GM12872 (cell line): Measurements from ENCODE around the gene RNF224.

Experiments
- TF ChIP-seq, protein P1 (sequence below): IDR thresholded peaks from 3 replicates; pipeline ENCODE4 v1.5.1; 2011; ENCODE audit warnings: low read depth, mild to moderate bottlenecking, low read length, moderate library complexity; ENCODE audit not compliant: insufficient read depth

RNF224 gene

DNA sequence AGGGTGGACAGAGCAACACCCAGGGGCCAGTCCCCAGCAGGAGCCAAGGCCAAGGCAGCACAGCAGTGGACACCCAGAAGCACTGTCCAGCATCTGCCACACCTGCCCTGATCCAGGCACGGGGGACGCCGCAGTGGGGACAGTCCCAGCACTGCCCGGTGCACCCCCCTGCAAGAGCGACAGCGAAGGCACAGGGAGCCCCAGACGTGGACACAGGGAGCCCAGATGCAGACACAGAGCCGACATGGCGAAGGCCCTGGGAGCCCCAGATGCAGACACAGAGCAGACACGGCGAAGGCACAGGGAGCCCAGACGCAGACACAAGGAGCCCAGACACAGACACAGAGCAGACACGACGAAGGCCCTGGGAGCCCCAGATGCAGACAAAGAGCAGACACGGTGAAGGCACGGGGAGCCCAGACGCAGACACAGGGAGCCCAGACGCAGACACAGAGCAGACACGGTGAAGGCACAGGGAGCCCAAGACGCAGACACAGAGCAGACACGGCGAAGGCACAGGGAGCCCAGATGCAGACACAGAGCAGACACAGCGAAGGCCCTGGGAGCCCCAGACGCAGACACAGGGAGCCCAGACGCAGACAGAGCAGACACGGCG, 43.2 kb upstream of the RNF224 start:
- TF ChIP-seq, protein P1, sequence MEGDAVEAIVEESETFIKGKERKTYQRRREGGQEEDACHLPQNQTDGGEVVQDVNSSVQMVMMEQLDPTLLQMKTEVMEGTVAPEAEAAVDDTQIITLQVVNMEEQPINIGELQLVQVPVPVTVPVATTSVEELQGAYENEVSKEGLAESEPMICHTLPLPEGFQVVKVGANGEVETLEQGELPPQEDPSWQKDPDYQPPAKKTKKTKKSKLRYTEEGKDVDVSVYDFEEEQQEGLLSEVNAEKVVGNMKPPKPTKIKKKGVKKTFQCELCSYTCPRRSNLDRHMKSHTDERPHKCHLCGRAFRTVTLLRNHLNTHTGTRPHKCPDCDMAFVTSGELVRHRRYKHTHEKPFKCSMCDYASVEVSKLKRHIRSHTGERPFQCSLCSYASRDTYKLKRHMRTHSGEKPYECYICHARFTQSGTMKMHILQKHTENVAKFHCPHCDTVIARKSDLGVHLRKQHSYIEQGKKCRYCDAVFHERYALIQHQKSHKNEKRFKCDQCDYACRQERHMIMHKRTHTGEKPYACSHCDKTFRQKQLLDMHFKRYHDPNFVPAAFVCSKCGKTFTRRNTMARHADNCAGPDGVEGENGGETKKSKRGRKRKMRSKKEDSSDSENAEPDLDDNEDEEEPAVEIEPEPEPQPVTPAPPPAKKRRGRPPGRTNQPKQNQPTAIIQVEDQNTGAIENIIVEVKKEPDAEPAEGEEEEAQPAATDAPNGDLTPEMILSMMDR = no peak

DNA sequence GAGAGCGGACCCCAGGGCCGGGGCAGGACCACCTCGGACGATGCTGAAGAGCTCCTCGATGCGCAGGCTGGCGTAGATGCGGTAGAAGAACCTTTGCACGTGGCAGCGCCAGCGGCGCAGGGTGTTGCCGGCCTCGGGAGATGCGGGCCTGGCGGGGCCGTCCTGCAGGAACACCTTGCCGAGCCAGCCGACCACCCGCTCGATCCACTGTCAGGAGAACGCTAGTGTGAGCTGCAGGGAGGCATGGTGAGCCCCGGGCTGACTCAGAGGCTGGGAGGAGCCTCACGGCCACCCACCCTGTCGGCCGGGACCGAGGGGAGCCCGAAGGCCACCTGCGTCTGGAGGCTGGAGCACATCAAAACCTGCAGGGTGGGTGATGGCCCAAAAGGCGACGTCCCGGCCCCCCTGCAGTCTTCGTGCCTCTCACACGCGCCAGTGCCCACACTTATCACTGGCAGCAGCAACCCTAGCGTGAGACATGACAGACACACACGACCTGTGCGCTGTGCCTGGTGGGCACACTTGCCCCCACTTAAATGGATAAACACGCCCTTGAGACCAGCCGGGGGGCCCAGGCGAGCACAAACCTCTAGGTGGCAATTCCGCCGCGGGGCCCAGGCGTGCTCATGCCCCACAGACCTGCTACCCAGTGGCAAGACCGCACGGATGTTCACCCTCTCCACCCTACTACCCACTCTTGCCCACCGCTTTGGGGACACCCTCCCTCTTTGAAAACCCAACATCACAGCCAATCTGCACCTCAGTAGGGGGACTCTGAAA, 42.2 kb upstream of the RNF224 start:
- TF ChIP-seq, protein P1 = no peak

GRCh38 chr9:137185921-137186320, 41.4 kb upstream of the RNF224 start:
- TF ChIP-seq, protein P1 = no peak

GRCh38 chr9:137186385-137186784, 40.9 kb upstream of the RNF224 start:
- TF ChIP-seq, protein P1 = no peak

GRCh38 chr9:137187386-137187785, 39.9 kb upstream of the RNF224 start:
- TF ChIP-seq, protein P1 = no peak

- TF ChIP-seq, protein P1 = no peak
Measured at GRCh38 chr9:137188086-137188489, 39.2 kb upstream of the RNF224 start.

DNA sequence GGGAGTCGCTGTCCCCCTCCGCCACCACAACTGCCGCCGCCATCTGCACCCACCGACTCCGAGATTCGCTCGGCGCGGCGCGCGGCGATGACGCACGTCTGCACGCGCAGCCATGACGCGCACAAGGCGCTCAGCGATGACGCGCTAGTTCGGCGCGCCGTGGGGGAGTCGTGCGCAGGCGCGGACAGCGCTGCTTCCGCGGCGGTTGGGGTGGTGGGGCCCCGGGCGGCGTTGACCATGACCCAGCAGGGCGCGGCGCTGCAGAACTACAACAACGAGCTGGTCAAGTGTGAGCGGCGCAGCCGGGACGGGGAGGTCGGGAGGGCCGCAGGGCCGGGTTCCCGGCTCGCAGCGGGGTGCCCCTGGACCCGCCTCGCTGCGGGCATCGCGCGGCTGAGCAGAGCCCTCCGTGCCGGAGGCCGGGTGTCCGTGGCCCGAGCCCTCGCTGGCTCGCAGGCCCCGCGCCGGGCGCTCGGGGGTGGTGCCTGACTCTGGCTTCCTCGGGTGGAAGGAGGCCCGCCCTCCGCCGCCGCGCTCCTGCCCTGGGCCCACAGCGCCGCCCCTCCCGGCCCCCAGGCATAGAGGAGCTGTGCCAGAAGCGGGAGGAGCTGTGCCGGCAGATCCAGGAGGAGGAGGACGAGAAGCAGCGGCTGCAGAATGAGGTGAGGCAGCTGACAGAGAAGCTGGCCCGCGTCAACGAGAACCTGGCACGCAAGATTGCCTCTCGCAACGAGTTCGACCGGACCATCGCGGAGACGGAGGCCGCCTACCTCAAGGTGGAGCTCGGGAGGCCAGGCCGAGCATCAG, 38.6 kb upstream of the RNF224 start, which contains the start of the genes ANAPC2 and SSNA1:
Gene ANAPC2, minus strand, starts transcription at position 71 of the 807 bp plus-strand sequence. Its CDS starts 28 bp downstream, at position 43.
Gene SSNA1, plus strand, starts transcription at position 187 of the 807 bp plus-strand sequence. Its CDS starts 51 bp downstream, at position 238.
- TF ChIP-seq, protein P1 = peak; percentile 56
